HEK293 (cell line): ENCODE data around the gene MED13L.

ENCODE experiments used
- CTCF ChIA-PET: fragments of 350-600 bp; formaldehyde crosslinking; extraction: SDS; loops from one replicate; lab custom pipeline; 2021; ENCODE audit warnings: antibody characterized with exemption; lab: Yijun Ruan, JAX
- POLR2A ChIA-PET: fragments of 300-600 bp; formaldehyde crosslinking; extraction: SDS; loops from one replicate; lab custom pipeline; 2020; ENCODE audit warnings: antibody characterized with exemption, inconsistent platforms; lab: Yijun Ruan, JAX
- H3K27ac ChIP-seq: fragments of 200-500 bp; sonication (Bioruptor generic); 2 replicates; pipeline ENCODE4 v1.5.1; 2014; ENCODE audit warnings: low read depth, low read length, control low read depth, inconsistent platforms; ENCODE audit errors: extremely low read depth
- H3K36me3 ChIP-seq, 2 experiments: fragments of 200-500 bp in 1 of 2; sonication (Bioruptor generic) in 1 of 2; 1 replicate in 1 of 2; 2 replicates in 1 of 2; pipeline ENCODE4 v1.5.1; 2014 to 2017; ENCODE audit warnings: inconsistent platforms in 2 of 2, low read length in 2 of 2; ENCODE audit not compliant: control insufficient read depth in 2 of 2, insufficient read depth in 1 of 2
- H3K4me1 ChIP-seq: fragments of 200-500 bp; sonication (Bioruptor generic); 2 replicates; pipeline ENCODE4 v1.5.1; 2014; ENCODE audit warnings: mild to moderate bottlenecking, low read length, inconsistent platforms; ENCODE audit not compliant: control insufficient read depth, insufficient read depth
- H3K4me3 ChIP-seq: 2 replicates; pipeline ENCODE4 v1.5.1; 2011; ENCODE audit warnings: low read depth, mild to moderate bottlenecking, control low read depth, low read length, moderate library complexity
- H3K9me3 ChIP-seq: fragments of 200-500 bp; sonication (Bioruptor generic); 2 replicates; pipeline ENCODE4 v1.5.1; 2014; ENCODE audit warnings: low read depth, low read length, inconsistent platforms; ENCODE audit not compliant: control insufficient read depth, insufficient read depth
- GFI1B ChIP-seq: fragments of 450-650 bp; formaldehyde crosslinking; IDR thresholded peaks from 2 replicates; pipeline ENCODE4 v1.5.1; 2016; ENCODE audit warnings: missing biosample characterization, missing genetic modification characterization
- KLF10 ChIP-seq: fragments of 450-650 bp; IDR thresholded peaks from 2 replicates; pipeline ENCODE4 v1.5.1; 2018; ENCODE audit warnings: missing biosample characterization, mild to moderate bottlenecking, missing genetic modification characterization
- PRDM10 ChIP-seq: fragments of 450-650 bp; formaldehyde crosslinking; IDR thresholded peaks from 2 replicates; pipeline ENCODE4 v1.5.1; 2016; ENCODE audit warnings: missing biosample characterization, missing genetic modification characterization
- PRDM2 ChIP-seq: fragments of 450-650 bp; formaldehyde crosslinking; IDR thresholded peaks from 2 replicates; pipeline ENCODE4 v1.5.1; 2016; ENCODE audit warnings: missing biosample characterization, missing genetic modification characterization, borderline replicate concordance
- ZEB2 ChIP-seq: fragments of 450-650 bp; formaldehyde crosslinking; IDR thresholded peaks from 2 replicates; pipeline ENCODE4 v1.5.1; 2016; ENCODE audit warnings: missing biosample characterization, missing genetic modification characterization
- ZNF175 ChIP-seq: fragments of 450-650 bp; formaldehyde crosslinking; IDR thresholded peaks from 2 replicates; pipeline ENCODE4 v1.5.1; 2016; ENCODE audit warnings: missing biosample characterization, missing genetic modification characterization
- ZNF19 ChIP-seq: fragments of 450-650 bp; formaldehyde crosslinking; IDR thresholded peaks from 2 replicates; pipeline ENCODE4; 2016; ENCODE audit warnings: missing biosample characterization, missing genetic modification characterization, low read depth
- ZNF302 ChIP-seq: fragments of 450-650 bp; formaldehyde crosslinking; IDR thresholded peaks from 2 replicates; pipeline ENCODE4 v1.5.1; 2016; ENCODE audit warnings: missing biosample characterization, missing genetic modification characterization, low read depth
- ZNF341 ChIP-seq: fragments of 450-650 bp; formaldehyde crosslinking; IDR thresholded peaks from 2 replicates; pipeline ENCODE4; 2016; ENCODE audit warnings: low read depth, missing biosample characterization, missing genetic modification characterization
- ZNF366 ChIP-seq: fragments of 450-650 bp; formaldehyde crosslinking; conservative IDR thresholded peaks from 2 replicates; pipeline ENCODE4 v1.5.1; 2016; ENCODE audit warnings: missing biosample characterization, missing genetic modification characterization
- ZNF394 ChIP-seq: fragments of 450-650 bp; formaldehyde crosslinking; IDR thresholded peaks from 2 replicates; pipeline ENCODE4 v1.5.1; 2016; ENCODE audit warnings: missing biosample characterization, missing genetic modification characterization, mild to moderate bottlenecking, moderate library complexity, borderline replicate concordance
- ZNF510 ChIP-seq: fragments of 450-650 bp; formaldehyde crosslinking; IDR thresholded peaks from 2 replicates; pipeline ENCODE4 v1.5.1; 2018; ENCODE audit warnings: mild to moderate bottlenecking, missing genetic modification characterization, missing biosample characterization; ENCODE audit not compliant: insufficient replicate concordance
- ZNF521 ChIP-seq: fragments of 450-650 bp; formaldehyde crosslinking; IDR thresholded peaks from 2 replicates; pipeline ENCODE4 v1.5.1; 2017; ENCODE audit warnings: missing biosample characterization, mild to moderate bottlenecking, missing genetic modification characterization
- ZNF544 ChIP-seq: fragments of 450-650 bp; formaldehyde crosslinking; IDR thresholded peaks from 2 replicates; pipeline ENCODE4 v1.5.0; 2017; ENCODE audit warnings: missing biosample characterization, missing genetic modification characterization
- ZNF707 ChIP-seq: fragments of 450-650 bp; formaldehyde crosslinking; IDR thresholded peaks from 2 replicates; pipeline ENCODE4 v1.5.1; 2016; ENCODE audit warnings: missing biosample characterization, missing genetic modification characterization
- TF ChIP-seq, protein P1 (sequence below): fragments of 450-650 bp; formaldehyde crosslinking; IDR thresholded peaks from 2 replicates; pipeline ENCODE4 v1.5.1; 2016; ENCODE audit warnings: missing biosample characterization, missing genetic modification characterization
- TF ChIP-seq, protein P2 (sequence below): fragments of 450-650 bp; formaldehyde crosslinking; IDR thresholded peaks from 2 replicates; pipeline ENCODE4 v1.5.1; 2016; ENCODE audit warnings: missing biosample characterization, missing genetic modification characterization
- TF ChIP-seq, protein P3 (sequence below): fragments of 450-650 bp; formaldehyde crosslinking; IDR thresholded peaks from 2 replicates; pipeline ENCODE4 v1.5.1; 2017; ENCODE audit warnings: missing biosample characterization, mild to moderate bottlenecking, missing genetic modification characterization, moderate library complexity
- TF ChIP-seq, protein P4 (sequence below): fragments of 450-650 bp; formaldehyde crosslinking; IDR thresholded peaks from 2 replicates; pipeline ENCODE4 v1.5.1; 2017; ENCODE audit warnings: missing biosample characterization, missing genetic modification characterization

Gene MED13L

GRCh38 chr12:115993737-115994136 lies 283.8 kb downstream of the MED13L start:
- H3K4me1 ChIP-seq = peaks cover 11% of the 10 kb centered on the region
- H3K4me3 ChIP-seq = no peak overlapping the region
- peaks cover 27 to 65% of the 10 kb centered on the region in 2 experiments for H3K36me3 ChIP-seq
- POLR2A ChIA-PET = no interaction called here
- CTCF ChIA-PET = interaction anchor here (0.6 to 0.7 kb wide), 2 partner anchors 246 to 694 kb away, joined by 3 to 4 read pairs; no protein-coding TSS in a partner anchor
- no peak for TF ChIP-seq ZNF707 (tag by site-specific recombination)
- TF ChIP-seq ZEB2 (tag by site-specific recombination) = no peak
- TF ChIP-seq ZNF341 (tag by site-specific recombination) = no peak
- TF ChIP-seq ZNF302 (tag by site-specific recombination) = no peak
- TF ChIP-seq PRDM10 = no peak
- TF ChIP-seq ZNF510 (tag by site-specific recombination) = no peak
- no peak for TF ChIP-seq KLF10 (tag by site-specific recombination)
- TF ChIP-seq, all 188 proteins: peak for 0
- Histone ChIP-seq H3K9me3 (no peaks in the 10 kb centered on the region), H3K27ac (no peak overlapping the region)

DNA sequence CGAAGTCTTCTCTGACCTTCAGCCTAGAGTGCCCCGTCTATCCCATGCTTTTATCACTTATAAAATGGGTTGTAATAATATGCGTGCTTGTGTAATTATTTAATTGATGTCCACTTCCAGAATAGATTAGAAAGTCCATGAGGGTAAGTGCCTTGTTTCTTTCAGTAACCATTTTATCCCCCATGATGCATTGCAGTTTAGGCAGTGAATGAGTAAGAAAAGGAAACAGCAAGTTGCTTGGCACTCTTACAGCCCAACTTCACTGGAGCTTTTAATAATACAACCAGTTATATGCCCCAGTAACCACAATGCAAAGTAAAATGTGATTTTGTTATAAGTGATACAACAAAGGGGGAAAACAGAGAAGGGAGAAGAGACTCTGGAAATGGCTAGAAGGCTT lies 287.3 kb downstream of the MED13L start:
- Histone ChIP-seq H3K36me3 (peaks cover 18 to 61% of the 10 kb centered on the region in 2 experiments), H3K9me3 (no peaks in the 10 kb centered on the region), H3K4me3 (no peak overlapping the region), H3K27ac (no peak overlapping the region), H3K4me1 (peaks cover 7% of the 10 kb centered on the region)
- CTCF ChIA-PET = interaction anchor here (0.8 to 1.3 kb wide), 2 partner anchors 72 to 719 kb away, joined by 3 read pairs; no protein-coding TSS in a partner anchor
- POLR2A ChIA-PET = no interaction called here
- TF ChIP-seq PRDM2 (tag by site-specific recombination) (no peak), ZNF175 (no peak), ZNF544 (tag by site-specific recombination) (no peak), ZNF510 (tag by site-specific recombination) (no peak), ZNF394 (tag by site-specific recombination) (no peak), ZNF521 (tag by site-specific recombination) (no peak), ZNF366 (tag by site-specific recombination) (no peak), ZNF19 (no peak), GFI1B (tag by site-specific recombination) (no peak)
- TF ChIP-seq, protein P1, sequence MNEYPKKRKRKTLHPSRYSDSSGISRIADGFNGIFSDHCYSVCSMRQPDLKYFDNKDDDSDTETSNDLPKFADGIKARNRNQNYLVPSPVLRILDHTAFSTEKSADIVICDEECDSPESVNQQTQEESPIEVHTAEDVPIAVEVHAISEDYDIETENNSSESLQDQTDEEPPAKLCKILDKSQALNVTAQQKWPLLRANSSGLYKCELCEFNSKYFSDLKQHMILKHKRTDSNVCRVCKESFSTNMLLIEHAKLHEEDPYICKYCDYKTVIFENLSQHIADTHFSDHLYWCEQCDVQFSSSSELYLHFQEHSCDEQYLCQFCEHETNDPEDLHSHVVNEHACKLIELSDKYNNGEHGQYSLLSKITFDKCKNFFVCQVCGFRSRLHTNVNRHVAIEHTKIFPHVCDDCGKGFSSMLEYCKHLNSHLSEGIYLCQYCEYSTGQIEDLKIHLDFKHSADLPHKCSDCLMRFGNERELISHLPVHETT (tag by site-specific recombination) = no peak
- TF ChIP-seq, protein P2, sequence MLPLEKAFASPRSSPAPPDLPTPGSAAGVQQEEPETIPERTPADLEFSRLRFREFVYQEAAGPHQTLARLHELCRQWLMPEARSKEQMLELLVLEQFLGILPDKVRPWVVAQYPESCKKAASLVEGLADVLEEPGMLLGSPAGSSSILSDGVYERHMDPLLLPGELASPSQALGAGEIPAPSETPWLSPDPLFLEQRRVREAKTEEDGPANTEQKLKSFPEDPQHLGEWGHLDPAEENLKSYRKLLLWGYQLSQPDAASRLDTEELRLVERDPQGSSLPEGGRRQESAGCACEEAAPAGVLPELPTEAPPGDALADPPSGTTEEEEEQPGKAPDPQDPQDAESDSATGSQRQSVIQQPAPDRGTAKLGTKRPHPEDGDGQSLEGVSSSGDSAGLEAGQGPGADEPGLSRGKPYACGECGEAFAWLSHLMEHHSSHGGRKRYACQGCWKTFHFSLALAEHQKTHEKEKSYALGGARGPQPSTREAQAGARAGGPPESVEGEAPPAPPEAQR (tag by site-specific recombination) = no peak
- TF ChIP-seq, protein P3, sequence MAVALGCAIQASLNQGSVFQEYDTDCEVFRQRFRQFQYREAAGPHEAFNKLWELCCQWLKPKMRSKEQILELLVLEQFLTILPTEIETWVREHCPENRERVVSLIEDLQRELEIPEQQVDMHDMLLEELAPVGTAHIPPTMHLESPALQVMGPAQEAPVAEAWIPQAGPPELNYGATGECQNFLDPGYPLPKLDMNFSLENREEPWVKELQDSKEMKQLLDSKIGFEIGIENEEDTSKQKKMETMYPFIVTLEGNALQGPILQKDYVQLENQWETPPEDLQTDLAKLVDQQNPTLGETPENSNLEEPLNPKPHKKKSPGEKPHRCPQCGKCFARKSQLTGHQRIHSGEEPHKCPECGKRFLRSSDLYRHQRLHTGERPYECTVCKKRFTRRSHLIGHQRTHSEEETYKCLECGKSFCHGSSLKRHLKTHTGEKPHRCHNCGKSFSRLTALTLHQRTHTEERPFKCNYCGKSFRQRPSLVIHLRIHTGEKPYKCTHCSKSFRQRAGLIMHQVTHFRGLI (tag by site-specific recombination) = no peak
- TF ChIP-seq, protein P4, sequence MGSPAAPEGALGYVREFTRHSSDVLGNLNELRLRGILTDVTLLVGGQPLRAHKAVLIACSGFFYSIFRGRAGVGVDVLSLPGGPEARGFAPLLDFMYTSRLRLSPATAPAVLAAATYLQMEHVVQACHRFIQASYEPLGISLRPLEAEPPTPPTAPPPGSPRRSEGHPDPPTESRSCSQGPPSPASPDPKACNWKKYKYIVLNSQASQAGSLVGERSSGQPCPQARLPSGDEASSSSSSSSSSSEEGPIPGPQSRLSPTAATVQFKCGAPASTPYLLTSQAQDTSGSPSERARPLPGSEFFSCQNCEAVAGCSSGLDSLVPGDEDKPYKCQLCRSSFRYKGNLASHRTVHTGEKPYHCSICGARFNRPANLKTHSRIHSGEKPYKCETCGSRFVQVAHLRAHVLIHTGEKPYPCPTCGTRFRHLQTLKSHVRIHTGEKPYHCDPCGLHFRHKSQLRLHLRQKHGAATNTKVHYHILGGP = no peak
